Adrenal gland (tissue), 12 donors: ENCODE data around the gene GALNT9. TPM values are rescaled to one million over a fixed set of nuclear protein-coding genes. Genes with fewer than 3 reads are reported as not detected.

Source experiments
- DNase-seq, 7 donors: peaks; one replicate each; pipeline ENCODE4 v3.0.0-alpha.2; 2019 to 2020
- H3K27ac ChIP-seq, 5 donors: fragments of 200-600 bp; sonication (generic) in 4 of 5; 1 replicate in 3 of 5; 2 replicates in 2 of 5; pipeline versions ENCODE4 v1.5.1 to v1.8.0; 2016 to 2020; ENCODE audit warnings: mild to moderate bottlenecking in 1 of 5
- H3K27me3 ChIP-seq: fragments of 200-600 bp; 2 replicates; pipeline ENCODE4 v1.8.0; 2021
- H3K36me3 ChIP-seq, 2 donors: fragments of 200-600 bp; replicated peaks in 1 of 2; 1 replicate in 1 of 2; 2 replicates in 1 of 2; pipeline versions ENCODE4 v1.5.1 to v1.8.0; 2018 to 2022
- H3K4me1 ChIP-seq, 2 donors: fragments of 200-600 bp; replicated peaks in 1 of 2; 1 replicate in 1 of 2; 2 replicates in 1 of 2; pipeline versions ENCODE4 v1.5.1 to v1.8.0; 2018 to 2021
- H3K4me3 ChIP-seq, 4 donors: fragments of 200-600 bp; sonication (generic) in 3 of 4; one replicate each; pipeline ENCODE4 v1.5.1; 2016 to 2018
- H3K9me3 ChIP-seq, 3 donors: fragments of 200-600 bp; sonication (generic) in 1 of 3; replicated peaks in 1 of 3; 1 replicate in 2 of 3; 2 replicates in 1 of 3; pipeline versions ENCODE4 v1.5.1 to v1.8.0; 2016 to 2021
- CTCF ChIP-seq, 6 experiments: fragments of 450-650 bp in 4 of 6; fragments of 200-600 bp in 2 of 6; sonication (generic) in 1 of 6; IDR thresholded peaks; 1 replicate in 5 of 6; 2 replicates in 1 of 6; pipeline versions ENCODE4 v1.5.1 to v1.8.0; 2016 to 2021; ENCODE audit warnings: antibody characterized with exemption in 6 of 6, mild to moderate bottlenecking in 2 of 6, moderate library complexity in 1 of 6
- POLR2A ChIP-seq, 2 donors: fragments of 450-650 bp; IDR thresholded peaks; one replicate each; pipeline ENCODE4 v1.6.1; 2017; ENCODE audit warnings: antibody characterized with exemption in 2 of 2, mild to moderate bottlenecking in 2 of 2, moderate library complexity in 1 of 2
- WGBS, 4 donors: extraction: QIAGEN DNeasy Blood & Tissue Kit in 2 of 4; methylation state at CpG; one replicate each; pipeline versions ENCODE4 v1.1.5 to v1.1.7; 2013 to 2017; 5-methylcytosine and 5-hydroxymethylcytosine counted together
- intact Hi-C, 2 donors: fragments of 100-400 bp; cut with DNase I; formaldehyde crosslinking; loops; one replicate each; pipeline versions ENCODE4 v1.14.1 to v1.15.0; 2022 to 2023
- polyA plus RNA-seq, 3 donors: library from polyadenylated mRNA; stranded (reverse); fragments of 200-250 nt in 2 of 3; fragments of 350-450 nt in 1 of 3; fragmentation: Illumina TruSeq in 1 of 3; extraction: RNeasy Lipid Tissue Mini Kit (QIAGEN cat#74804) in 1 of 3; gene quantifications; one replicate each; pipeline ENCODE4 v1.2.3, GENCODE V29; 2013 to 2014
- total RNA-seq, 9 donors: library from RNA; depleted of rRNA in 4 of 9; stranded (reverse); fragments of >200 nt in 4 of 9; fragments of 120-200 nt in 1 of 9; fragmentation: NEBNext Ultra II Directional in 1 of 9; extraction: Animal tissue kit (Norgen Biotek cat#: 25700) in 1 of 9; gene quantifications; one replicate each; pipeline versions ENCODE4 v1.1.0 to v1.2.4, GENCODE V29; 2013 to 2023
- donor health status: healthy with polysubstance abuse.
- donor health status: Bipolar disorder and iron deficiency.
- donor health status: DM: yes; HTN: yes; CAD: no.
- donor health status: DM: no; HTN: no; CAD: no.
- donor health status: DM: no; HTN: no; CAD: no.
- donor health status: DM: yes; HTN: yes; CAD: no.

GALNT9 gene
- total and polyA plus RNA-seq, 12 donors: 0.44 to 7.8 (median 1.2) TPM; not detected in 1

- peaks cover 73% of the 10 kb centered on the region for H3K27me3 ChIP-seq
- intact Hi-C loops: no loop called here
Measured at GRCh38 chr12:132375747-132376463, 46.5 kb upstream of the GALNT9 start.

GRCh38 chr12:132374612-132375445 lies 45.4 kb upstream of the GALNT9 start:
- intact Hi-C loops: no loop called here
- no peaks in the 10 kb centered on the region for H3K9me3 ChIP-seq

More at GRCh38 chr12:132375747-132376463, 46.5 kb upstream of the GALNT9 start:
- no peak overlapping the region for H3K27ac ChIP-seq
- TF ChIP-seq CTCF (IDR thresholded peaks at IDR 0.05): no peak
- no peak for TF ChIP-seq POLR2A (IDR thresholded peaks at IDR 0.05)
- WGBS, 4 donors: 52 to 68% (median 56%) methylated on average over 9 to 22 of the region's 22 CpGs
- peak in 1 of 7 donors; percentile 7 for DNase-seq
- H3K4me3 ChIP-seq: no peak overlapping the region
- H3K36me3 ChIP-seq: no peaks in the 10 kb centered on the region
- no peaks in the 10 kb centered on the region for H3K4me1 ChIP-seq
- no peaks in the 10 kb centered on the region for H3K9me3 ChIP-seq

GRCh38 chr12:132373901-132374611 lies 44.7 kb upstream of the GALNT9 start:
- Histone ChIP-seq H3K27me3 (peaks cover 68% of the 10 kb centered on the region), H3K9me3 (no peaks in the 10 kb centered on the region), H3K27ac (no peak overlapping the region), H3K36me3 (no peaks in the 10 kb centered on the region), H3K4me1 (no peaks in the 10 kb centered on the region), H3K4me3 (no peak overlapping the region)
- intact Hi-C loops: no loop called here
- TF ChIP-seq CTCF (IDR thresholded peaks at IDR 0.05): no peak
- TF ChIP-seq POLR2A (IDR thresholded peaks at IDR 0.05): no peak
- 20 to 31% (median 26%) methylated on average over 19 to 28 of the region's 28 CpGs for WGBS, 4 donors
- peak in 1 of 7 donors; percentile 7 for DNase-seq

More at GRCh38 chr12:132374612-132375445, 45.4 kb upstream of the GALNT9 start:
- TF ChIP-seq CTCF (IDR thresholded peaks at IDR 0.05) (no peak), POLR2A (IDR thresholded peaks at IDR 0.05) (no peak)
- no peaks in the 10 kb centered on the region for H3K36me3 ChIP-seq
- H3K27me3 ChIP-seq: peaks cover 68% of the 10 kb centered on the region
- peak in 1 of 7 donors; percentile 5 for DNase-seq
- H3K4me1 ChIP-seq: no peaks in the 10 kb centered on the region
- H3K27ac ChIP-seq: no peak overlapping the region
- no peak overlapping the region for H3K4me3 ChIP-seq
- WGBS, 4 donors: 69 to 81% (median 76%) methylated on average over 19 to 28 of the region's 28 CpGs

- TF ChIP-seq POLR2A (IDR thresholded peaks at IDR 0.05): no peak
- TF ChIP-seq CTCF (IDR thresholded peaks at IDR 0.05): no peak
- WGBS, 4 donors: 48 to 73% (median 56%) methylated on average over 15 to 18 of the region's 18 CpGs
- no peaks in the 10 kb centered on the region for H3K36me3 ChIP-seq
- intact Hi-C loops: no loop called here
- H3K4me1 ChIP-seq: no peaks in the 10 kb centered on the region
- H3K27ac ChIP-seq: no peak overlapping the region
- H3K9me3 ChIP-seq: no peaks in the 10 kb centered on the region
- peak in 1 of 7 donors; percentile 9 for DNase-seq
- peaks cover 25% of the 10 kb centered on the region for H3K27me3 ChIP-seq
- H3K4me3 ChIP-seq: no peak overlapping the region
Measured at GRCh38 chr12:132367852-132368251, 38.5 kb upstream of the GALNT9 start.
